SK-MEL-5 (cell line): Measurements from ENCODE around the gene SAMD8. TPM values are rescaled to one million over a fixed set of nuclear protein-coding genes. Genes with fewer than 3 reads are reported as not detected.

Experiments
- DNase-seq: peaks from one replicate; pipeline ENCODE4 v3.0.0-alpha.2; 2016; ENCODE audit warnings: low read depth, low spot score
- in situ Hi-C: cut with HindIII; loops from 2 replicates; pipeline ENCODE4 v1.10.0; 2016; ENCODE audit warnings: low sequenced_read_pairs, high pct_unique_total_duplicates, low pct_unique_long_range_greater_than_20kb
- total RNA-seq: library from RNA; depleted of rRNA; stranded (reverse); fragments of >200 nt; shearing (Covaris generic); gene quantifications from 2 replicates; pipeline ENCODE4 v1.2.3, GENCODE V29; 2014

The SAMD8 gene
- total RNA-seq, 1 experiment from 2014 or later, result 16.1 TPM

DNA sequence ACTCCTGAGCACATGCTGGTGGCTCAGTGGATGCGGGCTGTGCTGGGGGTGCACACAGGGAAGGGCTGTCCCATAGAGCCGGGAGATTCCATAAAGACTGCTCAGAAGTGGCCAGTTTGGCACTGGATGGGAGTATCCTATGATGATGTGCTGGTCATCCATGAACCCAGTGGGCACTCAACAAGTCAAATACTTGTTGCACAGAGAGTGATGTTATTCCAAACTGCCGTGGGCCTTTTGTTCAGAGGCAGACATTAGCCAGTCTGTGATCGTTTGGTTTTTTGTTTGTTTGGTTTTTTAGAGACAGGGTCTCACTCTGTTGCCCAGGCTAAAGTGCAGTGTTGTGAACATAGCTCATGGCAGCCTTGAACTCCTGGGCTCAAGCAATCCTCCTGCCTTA is 30.9 kb upstream of the SAMD8 start:
- DNase-seq, result no peak
- in situ Hi-C loops, result no loop called here

GRCh38 chr10:75081379-75081778 is 30.1 kb upstream of the SAMD8 start:
- in situ Hi-C loops, result no loop called here
- DNase-seq, result no peak

GRCh38 chr10:75083972-75084833 is 27.3 kb upstream of the SAMD8 start:
- in situ Hi-C loops, result no loop called here

GRCh38 chr10:75084834-75085384 is 26.5 kb upstream of the SAMD8 start:
- DNase-seq, result no peak
- in situ Hi-C loops, result no loop called here

More at GRCh38 chr10:75083972-75084833, 27.3 kb upstream of the SAMD8 start:
- no peak for DNase-seq

DNA sequence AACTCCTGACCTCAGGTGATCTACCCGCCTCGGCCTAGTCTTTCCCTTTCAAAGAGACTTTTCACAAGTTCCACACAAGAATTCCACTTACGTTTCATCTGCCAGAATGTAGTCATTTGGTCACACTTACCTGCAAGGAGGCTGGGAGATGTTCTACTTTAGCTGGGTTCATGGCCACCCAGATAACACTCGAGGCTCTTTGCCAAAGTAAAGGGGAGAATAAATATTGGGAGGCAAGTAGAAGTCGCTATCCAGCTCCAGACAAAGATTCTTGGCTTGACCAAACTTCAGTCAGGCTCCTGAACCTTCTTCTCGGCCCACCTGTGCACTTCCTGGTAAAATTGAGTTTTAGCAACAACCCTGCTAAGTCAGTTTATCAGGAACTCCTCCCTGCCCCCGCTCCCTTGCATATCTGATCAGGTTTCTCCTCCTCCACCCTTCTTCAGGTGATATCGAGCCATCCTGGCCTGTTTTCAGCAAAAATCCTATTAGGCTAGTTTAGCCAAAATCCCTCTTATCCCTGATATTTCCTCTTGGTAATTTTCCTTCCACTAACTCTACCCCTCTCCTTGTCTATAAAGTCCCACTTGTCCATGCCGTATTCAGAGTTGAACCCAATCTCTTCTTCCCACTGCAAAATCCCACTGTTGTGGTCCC is 25.1 kb upstream of the SAMD8 start:
- DNase-seq, result no peak
- in situ Hi-C loops, result no loop called here

DNA sequence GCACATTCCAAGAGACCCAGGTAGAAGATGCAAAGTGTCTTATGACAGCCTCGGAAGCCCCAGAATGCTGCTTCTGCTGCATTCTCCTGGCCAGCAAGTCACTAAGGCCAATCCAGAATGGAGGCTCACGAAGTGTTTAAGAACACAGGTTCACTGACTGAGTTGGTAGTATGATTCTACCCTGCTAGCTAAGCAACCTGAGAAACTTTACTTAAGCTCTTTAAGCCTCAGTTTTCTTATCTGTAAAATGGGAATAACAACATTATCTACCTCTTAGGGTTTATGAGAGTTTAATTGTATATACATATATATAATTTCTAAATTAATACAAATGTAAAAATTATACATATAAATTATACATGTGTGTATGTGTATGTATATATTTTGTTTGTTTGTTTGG is 22.8 kb upstream of the SAMD8 start:
- in situ Hi-C loops, result no loop called here
- DNase-seq, result no peak

DNA sequence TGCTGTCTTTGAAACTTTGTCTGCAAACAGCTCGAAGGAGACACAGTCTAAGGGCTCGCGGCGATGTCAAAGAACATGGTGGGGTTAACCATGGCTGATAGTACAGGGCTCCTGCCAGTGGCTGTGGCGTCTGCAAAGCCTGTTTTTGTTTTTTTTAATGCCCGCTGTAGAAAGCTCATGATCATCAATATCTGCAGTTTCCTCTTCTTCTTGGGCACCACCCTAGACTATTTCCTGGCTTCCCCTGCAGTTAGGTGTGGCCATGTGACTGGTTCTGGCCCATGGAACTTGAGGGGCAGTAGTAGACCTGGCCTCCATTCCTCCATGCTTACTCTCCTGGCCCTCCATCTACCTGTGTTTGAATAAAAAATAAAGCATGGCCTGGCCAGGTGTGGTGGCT is 21.8 kb upstream of the SAMD8 start:
- in situ Hi-C loops, result no loop called here
- no peak for DNase-seq

- DNase-seq, result no peak
- in situ Hi-C loops, result no loop called here
Measured at GRCh38 chr10:75091146-75091545, 20.3 kb upstream of the SAMD8 start.

GRCh38 chr10:75094465-75094864 is 17.0 kb upstream of the SAMD8 start:
- DNase-seq, result no peak
- in situ Hi-C loops, result no loop called here

DNA sequence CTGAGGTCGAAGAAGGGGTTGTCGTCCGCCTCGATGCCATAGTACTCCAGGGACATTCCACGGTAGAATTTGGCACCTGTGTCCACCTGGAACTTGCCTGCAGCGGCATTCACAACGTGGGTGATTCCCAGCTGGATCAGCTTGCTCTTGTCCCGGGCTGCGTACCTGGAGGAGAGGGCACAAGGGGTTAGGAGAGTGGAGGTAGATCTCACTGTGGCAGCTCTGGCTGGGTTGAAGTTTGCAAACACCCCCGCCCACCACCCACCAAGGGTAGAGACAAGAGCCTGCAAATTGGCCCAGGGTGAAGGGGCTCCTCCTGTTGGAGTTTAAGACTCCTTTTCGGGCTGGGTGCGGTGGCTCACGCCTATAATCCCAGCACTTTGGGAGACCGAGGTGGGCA is 15.8 kb upstream of the SAMD8 start:
- in situ Hi-C loops, result no loop called here
- no peak for DNase-seq

DNA sequence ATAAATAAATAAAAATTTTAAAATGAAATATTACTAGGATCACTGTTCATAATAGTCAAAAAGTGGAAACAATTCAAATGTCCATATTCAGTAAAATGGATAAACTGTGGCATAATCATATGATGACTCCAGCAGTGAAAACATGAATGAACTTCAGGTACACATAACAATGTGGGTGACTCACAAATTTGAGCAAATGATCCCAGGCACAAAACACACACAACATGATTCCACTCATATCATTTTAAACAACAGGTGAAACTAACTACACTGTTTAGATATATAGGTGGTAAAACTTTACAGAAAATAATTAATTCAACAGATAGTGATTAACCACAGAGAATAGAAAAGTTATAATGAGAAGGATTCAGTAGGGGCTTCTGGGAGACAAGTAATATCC is 14.7 kb upstream of the SAMD8 start:
- in situ Hi-C loops, result no loop called here

DNA sequence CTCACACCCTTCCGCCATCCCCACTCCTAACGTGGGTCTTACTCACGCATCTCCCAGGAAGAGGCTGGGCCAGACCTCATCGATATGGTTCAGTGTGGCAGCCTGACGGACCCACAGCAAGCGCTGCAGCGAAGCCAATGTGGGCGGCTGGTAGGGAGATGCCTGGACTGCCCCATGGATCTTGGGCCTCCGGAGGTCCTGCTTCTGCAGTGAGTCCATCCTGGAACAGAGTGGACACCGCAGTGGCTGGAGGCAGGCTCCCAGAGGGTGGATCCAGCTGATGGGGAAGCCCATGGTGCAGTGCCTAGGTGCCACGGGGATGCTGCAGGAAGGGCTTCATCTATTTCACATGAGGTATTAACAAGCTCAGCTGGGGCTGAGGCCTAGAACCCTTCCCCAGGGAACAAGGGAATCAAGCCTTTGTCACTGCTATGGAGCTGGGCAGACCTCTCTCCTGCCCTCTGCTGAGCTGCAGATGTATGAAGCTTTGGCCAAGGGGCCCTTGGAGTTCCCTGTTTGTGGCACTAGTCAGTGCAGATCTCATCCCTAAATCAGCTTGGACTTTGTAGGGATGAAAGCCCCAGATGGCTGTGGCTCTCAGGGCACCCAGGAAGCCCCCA is 13.7 kb upstream of the SAMD8 start:
- peak; percentile 41 for DNase-seq
- in situ Hi-C loops, result no loop called here

More for the DNA sequence above, 14.7 kb upstream of the SAMD8 start:
- DNase-seq, result no peak

- DNase-seq, result no peak
- in situ Hi-C loops, result no loop called here
Measured at GRCh38 chr10:75098902-75099673, 12.4 kb upstream of the SAMD8 start.

DNA sequence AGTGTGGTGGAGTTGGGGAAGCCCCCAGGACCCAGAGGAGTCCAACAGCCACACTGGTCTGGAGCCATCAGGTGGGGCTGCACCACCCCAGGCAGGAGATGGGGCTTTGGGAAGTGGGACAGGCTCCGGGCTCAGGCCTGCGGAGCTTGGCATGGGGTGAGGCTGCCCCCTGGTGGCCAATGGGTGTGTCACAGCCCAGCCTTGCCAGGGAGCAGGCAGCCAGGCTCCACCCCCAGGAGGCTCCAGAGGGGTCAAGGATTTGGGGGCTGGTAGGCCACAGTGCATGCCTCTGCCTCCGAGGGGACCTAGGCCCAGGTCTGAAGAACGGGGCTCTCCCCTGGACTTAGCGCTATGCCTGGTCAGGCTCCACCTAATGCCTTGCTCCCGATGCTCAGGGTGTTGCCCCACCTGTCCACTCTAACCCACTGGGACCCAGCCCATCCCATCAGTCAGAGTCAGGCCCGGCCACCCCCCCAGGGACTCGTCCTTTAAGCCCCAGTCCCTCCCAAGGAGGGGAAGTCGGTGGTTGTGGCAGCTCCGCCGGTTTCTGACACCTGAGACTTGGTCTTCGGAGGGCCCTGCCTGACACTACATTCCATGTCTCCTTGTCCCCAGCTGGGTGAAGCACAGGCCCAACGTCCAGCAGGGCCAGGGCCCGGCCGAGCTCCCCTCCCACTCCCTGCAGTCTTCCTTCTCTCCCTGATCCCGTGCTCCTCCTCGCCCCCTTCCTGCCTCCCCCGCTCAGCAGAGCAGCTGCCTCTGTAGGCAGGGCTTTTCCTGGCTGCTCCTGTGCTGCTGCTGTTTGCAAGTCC is 11.3 kb upstream of the SAMD8 start:
- DNase-seq, result peak; percentile 67
- in situ Hi-C loops, result no loop called here

GRCh38 chr10:75100764-75101291 is 10.6 kb upstream of the SAMD8 start:
- in situ Hi-C loops, result no loop called here
- DNase-seq, result no peak

GRCh38 chr10:75101416-75102251 is 9.8 kb upstream of the SAMD8 start:
- no peak for DNase-seq
- in situ Hi-C loops, result no loop called here
